Liver (tissue), 3 donors: ENCODE data around the gene SNRNP48.

Experiments
- ATF3 ChIP-seq: IDR thresholded peaks from 2 replicates; pipeline ENCODE4 v1.6.1; 2016; ENCODE audit warnings: antibody characterized with exemption
- CTCF ChIP-seq: fragments of 150-350 bp; IDR thresholded peaks from 2 replicates; pipeline ENCODE4 v1.5.1; 2017; ENCODE audit warnings: improper control_type of control experiment, low read depth, low read length; ENCODE audit not compliant: missing input control
- EGR1 ChIP-seq, 2 donors: IDR thresholded peaks; 2 replicates each; pipeline ENCODE4 v1.6.1; 2016 to 2018; ENCODE audit warnings: antibody characterized with exemption in 2 of 2, low read depth in 2 of 2
- FOXA2 ChIP-seq: IDR thresholded peaks from 2 replicates; pipeline ENCODE4 v1.6.1; 2016; ENCODE audit warnings: antibody characterized with exemption
- HNF4A ChIP-seq, 2 donors: conservative IDR thresholded peaks; 2 replicates each; pipeline ENCODE4 v1.6.1; 2016; ENCODE audit warnings: antibody characterized with exemption in 2 of 2, mild to moderate bottlenecking in 2 of 2
- HNF4G ChIP-seq: IDR thresholded peaks from 2 replicates; pipeline ENCODE4 v1.6.1; 2016; ENCODE audit warnings: antibody characterized with exemption
- RAD21 ChIP-seq, 2 donors: IDR thresholded peaks; 2 replicates each; pipeline ENCODE4 v1.6.1; 2016; ENCODE audit warnings: antibody characterized with exemption in 2 of 2, mild to moderate bottlenecking in 2 of 2
- TAF1 ChIP-seq: conservative IDR thresholded peaks from 2 replicates; pipeline ENCODE4 v1.6.1; 2016; ENCODE audit warnings: antibody characterized with exemption, mild to moderate bottlenecking
- YY1 ChIP-seq: IDR thresholded peaks from 2 replicates; pipeline ENCODE4 v1.6.1; 2016; ENCODE audit warnings: antibody characterized with exemption, mild to moderate bottlenecking
- ZBTB33 ChIP-seq: IDR thresholded peaks from 2 replicates; pipeline ENCODE4 v1.6.1; 2016; ENCODE audit warnings: antibody characterized with exemption
- TF ChIP-seq, protein P1 (sequence below): IDR thresholded peaks from 2 replicates; pipeline ENCODE4 v1.6.1; 2016; ENCODE audit warnings: antibody characterized with exemption
- donor health status: healthy.
- donor health status: healthy.

GRCh38 chr6:7562769-7563168 is 27.2 kb upstream of the SNRNP48 start:
- TF ChIP-seq CTCF = no peak
- no peak for TF ChIP-seq ZBTB33
- TF ChIP-seq RAD21 (IDR thresholded peaks at IDR 0.05) = no peak
- TF ChIP-seq, protein P1, sequence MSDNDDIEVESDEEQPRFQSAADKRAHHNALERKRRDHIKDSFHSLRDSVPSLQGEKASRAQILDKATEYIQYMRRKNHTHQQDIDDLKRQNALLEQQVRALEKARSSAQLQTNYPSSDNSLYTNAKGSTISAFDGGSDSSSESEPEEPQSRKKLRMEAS = no peak
- no peak for TF ChIP-seq TAF1
- no peak for TF ChIP-seq YY1
- TF ChIP-seq ATF3 = no peak
- TF ChIP-seq FOXA2 = no peak
- no peak for TF ChIP-seq HNF4G
- no peak for TF ChIP-seq HNF4A (conservative IDR thresholded peaks at IDR 0.05)
- no peak for TF ChIP-seq EGR1 (IDR thresholded peaks at IDR 0.05; ENCODE audit: low read depth in 2 of 2)
